ENCODE results near the gene TSFM. TPM values are rescaled to one million over a fixed set of nuclear protein-coding genes. Genes with fewer than 3 reads are reported as not detected.

The TSFM gene
- total and polyA plus RNA-seq, 9 of the 15 experiments (the other 6 are each of a cell fraction or from before 2014, with no cell fraction given) = 44.6 to 198 (median 60.2) TPM

- no peak for TF ChIP-seq AFF1 (IDR thresholded peaks at IDR 0.05; ENCODE audit: low read depth in 1 of 2, partially characterized antibody in 2 of 2)
- no peak for TF ChIP-seq CGGBP1 (CRISPR knock-in tag; IDR thresholded peaks at IDR 0.05)
- TF ChIP-seq ZNF274 (IDR thresholded peaks at IDR 0.05; ENCODE audit: borderline replicate concordance, low read depth, low read length) = no peak
- no peak for TF ChIP-seq PURB (CRISPR knock-in tag; IDR thresholded peaks at IDR 0.05; ENCODE audit: low read depth)
- TF ChIP-seq E2F3 (CRISPR knock-in tag; IDR thresholded peaks at IDR 0.05) = no peak
- TF ChIP-seq ZBTB49 (CRISPR knock-in tag; IDR thresholded peaks at IDR 0.05; ENCODE audit: borderline replicate concordance) = no peak
- TF ChIP-seq ZNF217 (CRISPR knock-in tag; IDR thresholded peaks at IDR 0.05) = no peak
- TF ChIP-seq LCOR (CRISPR knock-in tag; IDR thresholded peaks at IDR 0.05) = 0 out of 2 replicates have a peak, but pooled peaks have one; percentile 45
- no peak for TF ChIP-seq NFIX (CRISPR knock-in tag; IDR thresholded peaks at IDR 0.05; ENCODE audit: low read depth)
- no peak for TF ChIP-seq PTRF (tag; IDR thresholded peaks at IDR 0.05)
- no peak for TF ChIP-seq ZSCAN32 (CRISPR knock-in tag; IDR thresholded peaks at IDR 0.05)
- TF ChIP-seq TARDBP (IDR thresholded peaks at IDR 0.05) = no peak
- TF ChIP-seq MTF1 (CRISPR knock-in tag; IDR thresholded peaks at IDR 0.05; ENCODE audit: borderline replicate concordance) = no peak
- TF ChIP-seq PHF21A (IDR thresholded peaks at IDR 0.05; ENCODE audit: borderline replicate concordance, low read depth) = peak; percentile 93
- no peak for TF ChIP-seq ZNF311 (CRISPR knock-in tag; IDR thresholded peaks at IDR 0.05)
- no peak for TF ChIP-seq ZNF444 (CRISPR knock-in tag; IDR thresholded peaks at IDR 0.05)
- TF ChIP-seq, protein P1, sequence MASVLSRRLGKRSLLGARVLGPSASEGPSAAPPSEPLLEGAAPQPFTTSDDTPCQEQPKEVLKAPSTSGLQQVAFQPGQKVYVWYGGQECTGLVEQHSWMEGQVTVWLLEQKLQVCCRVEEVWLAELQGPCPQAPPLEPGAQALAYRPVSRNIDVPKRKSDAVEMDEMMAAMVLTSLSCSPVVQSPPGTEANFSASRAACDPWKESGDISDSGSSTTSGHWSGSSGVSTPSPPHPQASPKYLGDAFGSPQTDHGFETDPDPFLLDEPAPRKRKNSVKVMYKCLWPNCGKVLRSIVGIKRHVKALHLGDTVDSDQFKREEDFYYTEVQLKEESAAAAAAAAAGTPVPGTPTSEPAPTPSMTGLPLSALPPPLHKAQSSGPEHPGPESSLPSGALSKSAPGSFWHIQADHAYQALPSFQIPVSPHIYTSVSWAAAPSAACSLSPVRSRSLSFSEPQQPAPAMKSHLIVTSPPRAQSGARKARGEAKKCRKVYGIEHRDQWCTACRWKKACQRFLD (CRISPR knock-in tag; IDR thresholded peaks at IDR 0.05) = no peak
- TF ChIP-seq CREB5 (CRISPR knock-in tag; IDR thresholded peaks at IDR 0.05) = no peak
- TF ChIP-seq KDM1A (IDR thresholded peaks at IDR 0.05) = no peak
These were observed 64.2 kb downstream of the TSFM start, which contains the start of gene CTDSP2 (continued) for GRCh38 chr12:57846577-57847319.

Data from K562 (cell line).